ENCODE results near the gene PRMT2. TPM values are rescaled to one million over a fixed set of nuclear protein-coding genes. Genes with fewer than 3 reads are reported as not detected.
"Not testable (repeated sequence)": the region's sequence is repeated elsewhere in the genome, so short reads cannot be mapped to it uniquely, and the experiment has no call there.

Gene PRMT2
- total and polyA plus RNA-seq, 4 experiments from 2014 or later, result 175 to 348 (median 198) TPM

GRCh38 chr21:46676542-46676941 lies 41.1 kb downstream of the PRMT2 start:
- H3K27me3 ChIP-seq (ENCODE audit: insufficient read depth, low read length); H3K4me1 ChIP-seq (ENCODE audit: insufficient read depth, low read length); H3K4me3 Mint-ChIP-seq; H3K27ac ChIP-seq (ENCODE audit: low read depth, low read length); H3K4me1 Mint-ChIP-seq; H3K27ac Mint-ChIP-seq; H3K4me3 ChIP-seq (ENCODE audit: low read length in 2 of 2); H3K9me3 Mint-ChIP-seq; H3K27me3 Mint-ChIP-seq; H3K9me3 ChIP-seq (ENCODE audit: control insufficient read depth in 1 of 2, low read length in 2 of 2); POLR2A ChIA-PET (ENCODE audit: partially characterized antibody); H3K36me3 ChIP-seq (ENCODE audit: insufficient read depth, low read length); intact Hi-C loops (cut with micrococcal nuclease); CTCF ChIA-PET (ENCODE audit: partially characterized antibody); DNase-seq; H3K36me3 Mint-ChIP-seq: not testable (repeated sequence)

GRCh38 chr21:46681593-46681992 lies 46.1 kb downstream of the PRMT2 start:
- H3K4me3 Mint-ChIP-seq, result peak overlapping the region in 1 of 8 donors; percentile 17
- H3K4me1 ChIP-seq (ENCODE audit: insufficient read depth, low read length); H3K27ac Mint-ChIP-seq; H3K4me3 ChIP-seq (ENCODE audit: low read length in 2 of 2); H3K27ac ChIP-seq (ENCODE audit: low read depth, low read length); CTCF ChIA-PET (ENCODE audit: partially characterized antibody); H3K4me1 Mint-ChIP-seq; POLR2A ChIA-PET (ENCODE audit: partially characterized antibody); H3K27me3 Mint-ChIP-seq; H3K9me3 Mint-ChIP-seq; H3K27me3 ChIP-seq (ENCODE audit: insufficient read depth, low read length); DNase-seq; intact Hi-C loops (cut with micrococcal nuclease); H3K36me3 Mint-ChIP-seq; H3K9me3 ChIP-seq (ENCODE audit: control insufficient read depth in 1 of 2, low read length in 2 of 2); H3K36me3 ChIP-seq (ENCODE audit: insufficient read depth, low read length): not testable (repeated sequence)

GRCh38 chr21:46698652-46699051 lies 63.2 kb downstream of the PRMT2 start:
- H3K36me3 Mint-ChIP-seq; H3K9me3 Mint-ChIP-seq; H3K4me1 ChIP-seq (ENCODE audit: insufficient read depth, low read length); intact Hi-C loops (cut with micrococcal nuclease); POLR2A ChIA-PET (ENCODE audit: partially characterized antibody); CTCF ChIA-PET (ENCODE audit: partially characterized antibody); H3K4me3 Mint-ChIP-seq; H3K9me3 ChIP-seq (ENCODE audit: control insufficient read depth in 1 of 2, low read length in 2 of 2); DNase-seq; H3K36me3 ChIP-seq (ENCODE audit: insufficient read depth, low read length); H3K4me1 Mint-ChIP-seq; H3K27ac ChIP-seq (ENCODE audit: low read depth, low read length); H3K4me3 ChIP-seq (ENCODE audit: low read length in 2 of 2); H3K27ac Mint-ChIP-seq; H3K27me3 ChIP-seq (ENCODE audit: insufficient read depth, low read length); H3K27me3 Mint-ChIP-seq: not testable (repeated sequence)

GRCh38 chr21:46699104-46699503 lies 63.6 kb downstream of the PRMT2 start:
- peak in 1 of 5 donors; percentile 17 for DNase-seq
- H3K4me3 Mint-ChIP-seq; H3K9me3 Mint-ChIP-seq; H3K4me3 ChIP-seq (ENCODE audit: low read length in 2 of 2); CTCF ChIA-PET (ENCODE audit: partially characterized antibody); H3K27ac Mint-ChIP-seq; H3K4me1 Mint-ChIP-seq; intact Hi-C loops (cut with micrococcal nuclease); H3K27ac ChIP-seq (ENCODE audit: low read depth, low read length); H3K27me3 Mint-ChIP-seq; H3K27me3 ChIP-seq (ENCODE audit: insufficient read depth, low read length); H3K9me3 ChIP-seq (ENCODE audit: control insufficient read depth in 1 of 2, low read length in 2 of 2); H3K36me3 ChIP-seq (ENCODE audit: insufficient read depth, low read length); POLR2A ChIA-PET (ENCODE audit: partially characterized antibody); H3K4me1 ChIP-seq (ENCODE audit: insufficient read depth, low read length); H3K36me3 Mint-ChIP-seq: not testable (repeated sequence)

Other genes with a start within 250 kb of the PRMT2 start
- gene DIP2A, start 176.8 kb upstream of the PRMT2 start, total RNA-seq, result 10 to 100 TPM; 94.6 to 95.9 TPM
- gene DIP2A, start 176.8 kb upstream of the PRMT2 start, polyA plus RNA-seq, result 10 to 100 TPM; 14.1 to 17.8 TPM
- gene S100B, start 30.6 kb upstream of the PRMT2 start, total RNA-seq, result not detected
- under 1 TPM; 0.54 to 0.73 TPM for gene S100B, start 30.6 kb upstream of the PRMT2 start, polyA plus RNA-seq

Data from CD4-positive, alpha-beta memory T cell (primary cell).